Measurements from ENCODE around the gene TNIK.
"Not testable (repeated sequence)": the region's sequence is repeated elsewhere in the genome, so short reads cannot be mapped to it uniquely, and the experiment has no call there.

TNIK gene

DNA sequence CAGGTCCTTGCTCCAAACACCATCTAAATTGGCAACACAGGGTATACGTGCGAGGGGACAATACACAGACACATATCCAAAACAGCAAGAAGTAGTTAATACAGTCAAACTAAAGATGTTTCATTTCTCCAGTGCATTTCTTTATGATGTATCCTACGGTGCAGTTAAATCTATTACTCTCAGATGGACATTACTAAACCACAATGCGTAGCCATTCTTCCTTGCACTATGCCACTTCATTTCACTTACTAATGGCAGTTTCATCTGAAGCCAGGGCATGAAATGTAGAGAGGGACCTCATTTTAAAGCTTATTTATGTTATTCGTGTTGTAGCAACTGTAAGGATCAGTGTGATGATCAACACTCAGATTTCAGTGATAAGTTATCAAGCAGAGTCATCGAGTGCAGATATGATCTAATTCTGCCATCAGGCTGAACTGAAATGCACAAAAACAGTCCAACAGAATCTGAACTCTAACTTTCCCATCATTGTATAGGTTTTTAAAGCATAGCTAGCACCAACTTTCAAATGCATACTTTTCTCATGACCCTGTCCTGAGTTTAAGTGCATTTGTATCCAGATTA lies 14.5 kb downstream of the TNIK start:
- no peak for DNase-seq

DNA sequence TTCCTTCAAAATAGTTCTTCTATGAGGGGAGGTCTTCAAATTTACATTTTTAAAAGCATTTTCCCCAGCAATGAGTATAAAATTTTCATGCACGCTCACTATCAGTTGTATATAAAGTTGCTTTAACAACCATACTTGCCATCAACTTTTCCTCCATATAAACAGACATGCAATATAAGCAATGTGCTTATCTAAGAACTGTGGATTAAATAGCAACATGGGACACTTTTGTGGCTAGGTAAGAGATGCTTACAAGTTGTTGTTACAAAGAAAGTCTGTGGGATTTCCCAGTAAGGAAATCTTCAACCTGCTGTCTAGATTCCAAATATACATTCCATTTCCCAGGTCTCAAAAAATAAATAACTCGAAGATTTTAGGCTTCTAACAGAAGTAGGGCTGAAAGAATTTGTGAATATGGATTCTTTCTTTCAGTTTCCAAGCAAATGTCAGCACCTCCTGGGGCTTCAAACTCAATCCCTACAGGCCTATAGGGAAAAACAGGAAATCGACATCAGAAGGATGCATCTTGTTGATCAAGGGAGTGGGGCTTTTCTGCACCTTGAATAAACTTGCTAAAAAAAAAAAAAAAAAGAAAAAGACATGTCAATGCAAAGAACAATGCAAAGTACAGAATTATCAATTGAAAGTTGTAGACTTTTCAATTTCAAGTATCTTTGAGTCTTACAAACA lies 16.1 kb downstream of the TNIK start:
- no peak for DNase-seq

DNA sequence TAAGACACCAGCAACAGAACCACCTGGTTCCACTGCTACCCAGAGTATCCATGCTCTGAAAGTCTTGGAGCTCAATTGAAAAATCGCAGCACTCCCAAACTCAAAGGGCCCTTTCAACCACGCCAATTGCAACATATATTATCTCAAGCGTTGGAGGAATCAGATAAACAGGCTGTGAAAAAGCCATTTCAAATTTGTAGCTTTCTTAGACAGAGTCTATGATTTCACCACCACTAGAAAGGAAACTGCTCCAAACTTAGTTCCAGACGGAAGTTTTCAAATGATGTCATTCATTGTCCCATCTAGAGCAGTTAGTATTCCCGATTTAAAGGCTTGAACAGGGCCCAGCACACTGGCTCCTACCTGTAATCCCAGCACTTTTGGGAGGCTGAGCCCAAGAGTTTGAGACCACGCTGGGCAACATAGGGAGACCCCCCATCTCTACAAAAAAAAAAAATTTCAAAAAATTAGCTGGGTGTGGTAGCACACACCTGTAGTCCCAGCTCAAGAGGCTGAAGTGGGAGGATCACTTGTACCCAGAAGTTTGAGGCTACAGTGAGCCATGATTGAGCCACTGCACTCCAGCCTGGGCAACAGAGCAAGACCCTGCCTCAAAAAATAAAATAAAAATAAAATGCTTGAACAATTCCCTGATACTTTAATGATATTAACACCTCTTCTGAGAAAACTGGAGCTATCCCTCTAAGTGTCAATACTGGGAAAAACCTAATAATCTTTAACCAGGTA lies 16.8 kb downstream of the TNIK start:
- DNase-seq = no peak

DNA sequence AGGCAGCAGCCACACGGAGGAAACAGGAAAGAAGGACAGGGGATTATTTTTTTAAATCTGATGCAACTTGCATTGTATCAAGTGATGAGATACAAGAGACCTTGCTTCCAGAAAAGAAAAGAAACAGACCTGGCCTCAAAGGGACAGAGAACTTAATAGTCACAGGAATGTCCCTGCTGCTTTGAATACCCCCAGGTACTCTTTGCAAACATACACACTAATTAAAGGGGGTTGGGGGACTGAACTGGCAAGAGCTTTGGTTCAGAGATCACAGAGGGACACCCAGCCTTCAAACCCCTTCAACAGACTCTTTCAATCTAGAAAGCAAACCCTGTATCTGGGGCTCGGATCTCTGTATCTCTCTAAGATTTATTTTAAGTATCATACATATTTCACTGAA lies 18.0 kb downstream of the TNIK start:
- DNase-seq = no peak

DNA sequence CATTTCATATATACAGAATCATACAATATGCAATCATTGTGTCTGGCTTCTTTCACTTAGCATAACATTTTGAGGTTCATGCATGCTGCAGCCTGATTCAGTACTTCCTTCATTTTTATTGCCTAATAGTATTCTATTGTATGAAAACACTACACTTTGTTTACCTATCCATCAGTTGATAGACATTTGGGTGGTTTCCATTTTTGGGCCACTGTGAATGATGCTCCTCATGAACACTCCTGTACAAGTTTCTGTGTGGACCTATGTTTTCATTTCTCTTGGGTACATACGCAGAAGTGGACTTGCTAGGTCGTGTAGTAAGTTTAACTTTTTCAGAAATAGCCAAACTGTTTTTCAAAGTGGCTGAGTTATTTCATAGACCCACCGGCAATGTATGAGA lies 18.8 kb downstream of the TNIK start:
- DNase-seq = no peak

DNA sequence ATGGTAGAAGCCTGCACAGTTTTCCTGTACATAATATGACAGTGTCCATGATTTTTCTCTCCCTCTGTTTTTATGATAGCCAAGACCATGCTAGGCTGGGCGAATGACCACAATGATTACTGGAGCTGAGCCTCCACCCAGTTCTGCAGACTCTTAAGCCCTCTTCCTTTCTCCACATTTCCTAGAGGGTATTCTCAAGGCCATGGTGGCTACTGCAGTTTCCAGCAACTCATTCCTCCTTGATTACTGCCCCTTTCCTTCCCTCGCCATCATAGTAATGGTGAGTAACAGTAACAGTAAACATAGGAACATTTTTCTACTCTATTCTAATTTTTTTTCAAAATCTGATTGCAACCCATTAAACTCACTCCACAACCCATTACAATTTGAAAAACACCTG lies 20.2 kb downstream of the TNIK start:
- no peak for DNase-seq

DNA sequence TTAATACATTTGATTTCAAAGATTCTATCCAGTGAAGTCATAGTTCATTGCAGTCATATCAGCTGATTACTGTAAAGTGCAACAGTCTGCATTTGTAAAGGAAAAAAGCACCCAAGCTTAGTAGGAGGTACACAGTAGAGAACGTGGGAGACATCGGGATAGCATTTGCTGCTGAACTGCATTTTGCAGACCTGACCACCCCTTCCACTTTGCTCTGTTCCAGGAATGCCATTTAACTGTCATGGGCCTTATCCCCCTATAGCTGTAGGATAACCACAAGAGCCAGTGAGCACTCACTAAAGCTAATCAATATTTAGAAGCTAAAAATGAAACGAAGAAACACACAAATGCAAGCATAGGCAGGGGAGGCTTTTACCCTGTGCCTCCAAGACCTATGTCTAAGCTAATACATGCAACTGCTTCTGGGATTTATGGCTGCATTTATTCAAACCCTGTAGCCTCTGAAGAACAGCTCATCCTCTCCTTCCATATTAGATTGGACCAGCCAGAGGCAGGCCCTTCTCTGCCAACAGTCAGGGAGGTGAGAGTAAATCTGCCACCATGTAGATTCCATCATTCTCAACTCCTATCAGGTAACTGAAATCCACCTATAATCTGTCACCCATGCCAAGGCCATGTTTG lies 23.0 kb downstream of the TNIK start:
- DNase-seq = no peak

DNA sequence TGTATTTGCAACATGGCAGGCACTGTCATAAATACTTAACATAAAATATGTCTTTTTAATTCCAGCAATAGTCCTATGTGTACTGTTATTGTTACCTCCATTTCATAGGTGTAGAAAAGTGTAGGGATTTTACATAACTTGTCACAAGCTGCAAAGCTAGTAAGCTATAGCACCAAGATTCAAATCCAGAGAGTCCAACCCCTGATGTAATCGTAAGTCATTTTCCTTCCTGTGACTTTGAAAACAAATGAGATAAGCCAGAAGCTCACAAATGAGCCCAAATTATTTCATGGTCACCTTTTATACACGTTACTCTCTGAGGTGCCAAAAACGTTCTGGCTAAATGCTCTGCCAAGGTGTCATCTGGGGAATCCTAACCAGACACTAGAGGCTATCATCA lies 23.8 kb downstream of the TNIK start:
- DNase-seq = no peak

DNA sequence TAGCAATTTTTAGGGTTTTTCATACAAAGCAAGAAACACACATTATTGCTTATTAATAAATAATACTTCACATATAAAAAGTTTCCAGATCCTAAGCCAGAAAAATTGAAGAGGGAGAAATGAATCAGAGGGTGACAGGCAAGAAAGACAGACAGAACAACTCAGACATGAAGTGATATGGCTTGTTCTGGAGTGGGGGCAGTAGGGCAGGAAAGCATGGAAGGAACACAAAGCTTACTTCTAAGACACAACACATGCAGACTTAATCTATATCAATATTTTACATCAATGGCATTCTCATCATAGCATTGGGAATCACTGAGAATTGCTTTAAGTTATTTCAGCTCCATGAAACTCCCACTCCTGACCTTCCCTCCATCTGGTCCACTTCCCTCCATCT lies 24.4 kb downstream of the TNIK start:
- DNase-seq = no peak

DNA sequence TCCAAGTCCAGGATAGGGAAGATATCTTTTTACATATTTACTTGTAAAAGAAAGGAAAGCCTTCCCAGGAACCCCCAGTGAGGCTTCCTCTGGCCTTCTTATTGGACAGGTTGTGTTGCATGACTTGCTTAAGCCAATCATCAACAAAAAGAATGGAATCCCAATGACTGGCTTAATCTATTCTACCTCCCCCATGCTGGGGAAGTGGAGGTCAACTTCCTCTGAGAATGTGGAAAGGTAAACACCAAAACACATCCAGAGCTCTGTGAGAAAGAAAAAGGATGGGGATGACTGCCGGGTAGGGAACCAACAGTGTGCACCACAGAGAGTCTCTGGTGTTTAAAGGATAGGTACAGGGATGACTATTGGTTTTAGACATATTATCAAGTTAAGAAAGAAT lies 25.1 kb downstream of the TNIK start:
- no peak for DNase-seq

DNA sequence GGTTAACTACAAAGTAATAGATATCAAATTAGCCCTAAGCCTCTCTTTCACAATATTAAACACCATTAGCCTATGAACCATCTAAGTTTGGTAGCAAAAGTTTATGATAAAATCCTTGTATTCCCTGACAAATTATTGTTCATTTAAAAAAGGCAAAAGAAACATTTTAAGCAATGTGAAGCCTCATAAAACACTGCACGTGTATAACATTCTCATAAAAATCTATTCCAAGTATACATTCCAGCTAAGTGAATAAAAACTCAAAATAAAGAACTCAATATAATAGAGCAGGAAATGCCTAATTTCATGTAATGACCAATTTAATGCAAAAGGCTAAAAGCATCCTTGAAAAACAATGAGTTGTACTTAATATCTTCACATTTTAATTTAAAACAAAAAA lies 27.7 kb downstream of the TNIK start:
- DNase-seq = no peak

DNA sequence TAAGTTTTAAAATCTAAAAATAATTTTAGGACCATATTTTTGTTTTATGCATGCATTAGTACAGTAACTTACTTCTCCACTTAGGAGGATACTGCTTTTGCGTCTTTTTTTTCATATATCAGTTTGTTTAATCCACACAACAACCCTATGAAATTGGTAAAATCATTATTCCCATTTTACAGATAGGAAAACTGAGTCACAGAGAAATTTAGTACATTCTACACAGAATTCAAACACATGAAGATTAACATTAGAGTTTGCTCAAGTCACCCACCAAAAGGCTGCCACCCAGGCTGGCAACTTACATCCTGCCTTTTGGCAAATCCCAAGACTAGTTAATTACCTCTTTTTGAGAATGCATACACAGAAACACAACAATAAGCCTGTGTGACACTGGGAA lies 28.7 kb downstream of the TNIK start:
- DNase-seq = no peak

DNA sequence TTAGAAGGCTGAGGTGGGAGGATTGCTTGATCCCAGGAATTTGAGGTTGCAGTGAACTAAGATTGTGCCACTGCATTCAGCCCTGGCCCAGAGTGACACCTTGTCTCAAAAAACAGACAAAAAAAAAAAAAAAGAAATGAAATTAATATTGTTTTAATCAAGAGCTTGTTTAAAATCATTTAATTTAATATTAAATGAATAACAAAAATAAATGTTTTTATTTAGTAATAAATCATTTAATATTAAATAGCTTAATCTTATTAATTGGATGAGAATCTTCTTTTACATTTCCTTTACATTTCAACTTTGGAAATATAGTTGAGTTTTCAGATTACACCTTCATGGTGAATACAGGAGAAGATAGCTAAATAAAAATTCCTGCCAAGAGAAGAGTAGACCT lies 29.7 kb downstream of the TNIK start:
- no peak for DNase-seq

DNA sequence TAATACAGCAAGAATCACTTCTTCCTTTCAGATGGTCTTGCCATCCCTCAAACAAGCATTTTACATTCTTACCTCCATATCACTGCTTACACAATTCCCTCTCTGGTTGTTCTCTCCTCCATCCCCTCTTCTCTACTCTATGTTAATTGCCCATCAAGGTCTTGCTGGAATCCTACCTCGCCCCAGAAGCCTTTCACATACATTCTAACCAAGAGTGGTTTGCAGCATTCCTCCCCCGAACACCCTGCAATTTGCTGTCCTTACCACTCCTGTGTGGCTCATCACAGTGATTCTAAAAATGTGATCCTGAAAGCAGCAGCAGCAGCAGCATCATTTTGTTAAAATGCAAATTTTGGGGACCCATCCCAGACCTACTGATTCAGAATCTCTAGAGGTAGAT lies 30.6 kb downstream of the TNIK start:
- no peak for DNase-seq

DNA sequence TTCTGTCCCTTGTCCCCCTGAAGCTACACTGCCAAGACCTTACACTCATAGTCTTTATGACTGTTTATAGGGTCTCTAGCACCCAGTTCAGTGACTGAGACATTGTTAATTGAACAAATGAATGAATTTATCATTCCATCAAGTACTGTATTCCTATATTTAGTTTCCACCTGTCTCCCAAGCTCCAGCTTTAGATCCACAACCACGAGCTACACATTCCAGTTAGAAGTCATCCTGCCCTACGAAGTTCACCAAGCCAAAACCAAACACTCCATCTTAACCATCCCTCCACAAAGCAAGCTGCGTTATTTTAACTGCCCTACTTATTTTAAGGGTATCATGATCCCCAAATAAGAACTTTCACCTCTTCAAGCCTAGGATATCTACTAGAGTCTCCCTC lies 31.3 kb downstream of the TNIK start:
- DNase-seq = no peak

DNA sequence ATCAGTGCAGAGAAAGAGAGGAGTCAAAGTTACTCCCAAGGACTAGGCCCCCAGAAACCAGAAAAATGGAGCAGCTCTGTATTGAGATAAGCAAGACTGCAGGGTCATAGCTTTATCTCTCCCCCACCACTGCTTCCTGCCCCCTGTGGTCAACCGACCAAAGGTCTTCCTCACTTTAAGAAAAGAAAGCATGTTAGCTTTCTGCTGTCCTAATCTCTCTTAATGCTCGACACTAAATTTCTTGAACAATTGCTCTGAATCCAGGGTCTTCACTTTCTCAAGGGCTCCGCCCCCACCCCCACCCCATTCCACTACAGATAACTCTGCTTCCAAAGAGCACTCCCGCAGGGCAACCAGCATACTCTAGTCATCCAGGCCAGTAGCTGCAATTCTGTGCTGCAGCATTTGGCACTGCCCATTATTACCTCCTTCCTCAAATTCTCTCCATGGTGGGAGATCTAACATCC lies 31.9 kb downstream of the TNIK start:
- no peak for DNase-seq

DNA sequence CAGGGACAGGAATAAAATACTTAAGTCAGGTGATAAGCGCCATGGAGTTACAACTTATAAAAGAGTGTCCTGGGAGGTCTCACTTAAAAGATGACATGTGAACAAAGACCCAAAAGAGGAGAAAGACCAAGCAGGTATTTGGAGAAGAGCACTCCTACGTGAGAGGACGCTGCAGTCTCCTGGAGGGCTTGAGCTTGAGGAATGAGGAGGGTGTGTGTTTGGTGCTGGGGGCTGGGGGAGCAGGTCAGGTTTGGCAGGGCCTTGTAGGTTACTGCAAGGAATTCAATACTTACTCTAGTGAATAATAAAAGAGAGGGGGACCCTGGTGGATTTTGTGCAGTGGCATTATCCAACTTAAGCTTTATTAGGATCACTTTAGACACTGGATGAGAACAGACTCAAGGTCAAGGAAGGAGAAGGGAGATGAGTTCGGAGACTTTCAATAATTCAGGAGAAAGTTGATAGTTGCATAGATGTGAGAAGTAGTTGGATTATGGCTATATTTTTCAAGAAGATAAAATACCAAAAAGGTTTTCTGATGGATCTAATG lies 32.4 kb downstream of the TNIK start:
- DNase-seq = no peak

DNA sequence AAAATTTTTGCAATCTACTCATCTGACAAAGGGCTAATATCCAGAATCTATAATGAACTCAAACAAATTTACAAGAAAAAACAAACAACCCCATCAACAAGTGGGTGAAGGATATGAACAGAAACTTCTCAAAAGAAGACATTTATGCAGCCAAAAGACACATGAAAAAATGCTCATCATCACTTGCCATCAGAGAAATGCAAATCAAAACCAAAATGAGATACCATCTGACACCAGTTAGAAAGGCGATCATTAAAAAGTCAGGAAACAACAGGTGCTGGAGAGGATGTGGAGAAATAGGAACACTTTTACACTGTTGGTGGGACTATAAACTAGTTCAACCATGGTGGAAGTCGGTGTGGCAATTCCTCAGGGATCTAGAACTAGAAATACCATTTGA lies 36.1 kb downstream of the TNIK start:
- not testable (repeated sequence) for DNase-seq

DNA sequence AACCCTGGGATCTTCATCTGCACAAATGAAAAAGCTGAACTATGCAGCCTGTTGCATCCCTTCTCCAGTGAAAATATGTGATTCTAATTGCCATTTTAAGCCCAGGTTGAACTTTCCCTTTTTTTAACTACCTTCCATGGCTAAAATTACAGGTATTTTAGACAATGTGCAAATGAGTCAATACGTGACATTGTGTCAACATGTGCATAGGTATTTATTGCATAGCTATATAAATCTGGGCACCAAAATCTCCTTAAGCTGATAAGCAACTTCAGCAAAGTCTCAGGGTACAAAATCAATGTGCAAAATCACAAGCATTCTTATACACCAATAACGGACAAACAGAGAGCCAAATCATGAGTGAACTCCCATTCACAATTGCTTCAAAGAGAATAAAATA lies 37.4 kb downstream of the TNIK start:
- DNase-seq = not testable (repeated sequence)

DNA sequence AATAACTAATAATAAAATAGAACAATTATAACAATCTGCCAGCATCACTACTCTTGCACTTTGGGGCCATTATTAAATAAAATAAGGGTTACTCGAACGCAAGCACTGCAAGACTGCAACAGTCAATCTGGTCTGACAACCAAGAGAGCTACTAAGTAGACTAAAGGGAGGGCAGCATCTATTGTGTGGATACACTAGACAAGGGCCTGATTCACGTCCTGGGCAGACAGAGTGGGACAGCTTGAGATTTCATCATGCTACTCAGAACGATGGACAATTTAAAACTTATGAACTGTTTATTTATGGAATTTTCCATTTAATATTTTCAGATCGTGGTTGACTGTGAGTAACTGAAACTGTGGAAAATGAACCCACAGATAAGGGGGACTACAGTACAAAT lies 39.5 kb downstream of the TNIK start:
- DNase-seq = no peak

DNA sequence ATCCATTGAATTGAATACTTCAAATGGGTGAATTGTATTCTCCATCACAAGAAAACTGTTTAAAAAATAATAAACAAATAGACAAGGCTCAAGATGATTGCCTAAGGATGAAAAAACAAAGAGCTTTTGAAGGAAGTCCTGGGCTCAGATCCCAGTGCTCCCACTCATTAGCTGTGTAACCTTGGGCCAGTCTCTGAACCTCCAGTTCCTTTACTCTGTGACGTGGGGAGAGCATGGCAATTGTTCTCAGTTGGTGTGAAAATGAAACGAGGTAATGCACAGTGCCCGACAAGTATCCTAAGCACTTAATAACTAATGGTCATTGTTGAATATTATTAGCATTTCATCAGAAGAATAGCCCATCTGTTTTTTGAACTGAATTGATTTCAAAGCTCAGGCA lies 40.7 kb downstream of the TNIK start:
- DNase-seq = no peak

DNA sequence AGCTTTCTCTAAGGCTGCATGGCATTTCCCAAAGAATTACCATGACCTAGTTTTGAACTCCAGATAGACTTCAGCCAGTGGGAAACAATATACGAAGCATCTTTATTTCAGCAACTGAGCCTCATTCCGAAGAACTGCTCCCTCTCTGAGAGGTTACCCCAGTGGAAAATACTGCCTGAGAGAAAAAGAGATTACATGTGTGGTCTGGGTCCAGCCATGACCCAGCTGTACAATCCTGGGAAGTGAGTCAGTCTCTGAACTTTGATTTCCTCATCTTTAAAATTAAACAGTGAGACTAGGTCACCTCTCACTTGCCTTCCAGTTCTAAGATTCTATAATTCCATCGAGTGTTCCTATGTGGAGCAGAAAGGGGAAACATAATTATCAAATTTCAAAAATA lies 42.4 kb downstream of the TNIK start:
- DNase-seq = no peak

DNA sequence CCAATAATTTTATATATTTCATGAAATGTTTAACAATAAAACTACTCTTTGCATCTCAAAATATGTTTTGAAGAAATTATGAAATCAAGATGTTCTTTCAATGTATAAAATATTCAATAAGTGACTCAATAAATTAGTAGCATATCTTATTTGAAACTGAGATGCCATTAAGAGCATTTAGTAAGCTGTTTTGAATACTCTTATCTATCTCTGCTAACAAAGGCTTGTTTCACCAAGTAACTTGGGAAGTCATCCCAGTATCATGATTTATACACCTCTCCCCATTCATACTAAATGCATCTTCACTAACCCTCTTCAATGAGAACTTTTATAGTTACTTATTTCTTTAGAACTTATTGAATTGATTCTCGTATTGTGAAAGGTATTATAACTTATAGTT lies 43.1 kb downstream of the TNIK start:
- DNase-seq = no peak

DNA sequence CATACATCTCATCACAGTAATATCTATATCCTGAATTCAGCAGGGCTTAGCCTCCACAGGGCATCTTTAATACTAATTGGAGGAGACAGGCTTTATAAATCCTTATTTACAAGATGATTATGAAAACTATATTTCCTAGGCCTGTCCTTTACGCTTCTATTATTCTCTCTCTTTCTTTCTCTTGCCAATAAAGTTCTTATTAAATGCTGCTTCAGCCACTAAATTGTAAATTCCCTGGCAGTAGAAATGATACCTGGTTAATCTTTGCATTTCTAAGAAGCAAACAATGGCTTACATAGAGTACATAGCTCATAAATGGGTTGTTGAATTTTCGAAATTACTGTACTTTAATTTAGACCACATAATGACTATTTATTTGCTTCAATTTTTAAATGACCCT lies 43.5 kb downstream of the TNIK start:
- no peak for DNase-seq

Measured in central memory CD4-positive, alpha-beta T cell (primary cell).